Non-pigmented ciliary epithelial cell (primary cell): ENCODE results near the gene ANKRD10.

ENCODE experiments used
- DNase-seq: peaks from one replicate; pipeline ENCODE4 v3.0.0-alpha.2; 2010; ENCODE audit warnings: low read depth

Gene ANKRD10

DNA sequence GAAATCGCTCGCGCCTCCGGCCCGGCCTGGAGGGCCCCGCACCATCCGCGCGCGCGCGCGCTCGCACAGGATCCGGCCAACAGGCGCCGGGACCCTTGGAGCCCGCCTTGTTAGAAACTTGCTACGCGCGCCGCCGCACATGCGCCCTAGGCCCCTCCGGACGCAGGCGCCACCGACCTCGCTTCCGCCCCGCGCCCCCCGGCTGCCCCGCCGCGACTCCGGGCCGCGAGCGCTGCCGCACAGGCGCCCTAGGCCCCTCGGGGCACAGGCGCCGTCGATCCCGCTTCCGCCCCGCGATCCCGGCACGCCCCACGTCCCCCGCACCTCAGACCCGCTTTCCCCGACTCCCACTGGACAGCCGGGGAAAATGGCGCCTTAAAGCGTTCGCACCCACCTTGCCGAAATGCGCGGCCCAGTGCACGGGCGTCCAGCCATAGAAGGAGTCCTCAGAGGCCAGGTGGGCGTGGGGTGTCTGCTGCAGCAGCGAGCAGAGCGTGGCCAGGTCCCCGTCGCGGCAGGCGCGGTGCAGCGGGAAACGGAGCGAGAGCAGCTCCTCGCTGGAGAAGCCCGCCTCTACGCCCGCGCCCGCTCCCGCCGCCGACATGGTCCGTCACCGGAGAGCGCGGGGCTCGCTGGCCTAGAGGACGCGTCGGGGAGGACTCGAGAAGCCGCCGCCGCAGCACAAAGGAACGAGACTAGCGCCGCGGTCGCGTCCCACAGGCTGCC, 375 bp downstream of the ANKRD10 start:
- no peak for DNase-seq

DNA sequence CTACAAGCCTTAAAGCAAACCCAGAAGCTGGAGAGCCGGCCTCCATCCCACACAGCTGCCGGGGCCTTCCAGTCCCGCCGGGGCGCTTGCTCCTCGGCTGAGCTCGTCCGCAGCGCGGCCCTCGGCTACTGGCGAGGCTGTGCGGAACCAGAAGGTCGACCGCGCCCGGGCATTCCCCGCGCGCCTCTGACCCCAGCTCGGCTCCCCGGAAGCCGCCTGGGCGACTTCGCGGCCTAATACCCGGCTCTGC, 863 bp downstream of the ANKRD10 start:
- no peak for DNase-seq

- no peak for DNase-seq
Observed at GRCh38 chr13:110913322-110914080, 1.4 kb downstream of the ANKRD10 start.

GRCh38 chr13:110912651-110913051, 2.2 kb downstream of the ANKRD10 start:
- DNase-seq, result peak; percentile 50

GRCh38 chr13:110911880-110912279, 3.0 kb downstream of the ANKRD10 start:
- DNase-seq, result no peak

- no peak for DNase-seq
Observed at GRCh38 chr13:110910013-110910890, 4.6 kb downstream of the ANKRD10 start.

GRCh38 chr13:110907951-110908898, 6.6 kb downstream of the ANKRD10 start:
- DNase-seq, result no peak

GRCh38 chr13:110907301-110907700, 7.6 kb downstream of the ANKRD10 start:
- DNase-seq, result no peak

- DNase-seq, result no peak
Observed at GRCh38 chr13:110904748-110905147, 10.1 kb downstream of the ANKRD10 start.

DNA sequence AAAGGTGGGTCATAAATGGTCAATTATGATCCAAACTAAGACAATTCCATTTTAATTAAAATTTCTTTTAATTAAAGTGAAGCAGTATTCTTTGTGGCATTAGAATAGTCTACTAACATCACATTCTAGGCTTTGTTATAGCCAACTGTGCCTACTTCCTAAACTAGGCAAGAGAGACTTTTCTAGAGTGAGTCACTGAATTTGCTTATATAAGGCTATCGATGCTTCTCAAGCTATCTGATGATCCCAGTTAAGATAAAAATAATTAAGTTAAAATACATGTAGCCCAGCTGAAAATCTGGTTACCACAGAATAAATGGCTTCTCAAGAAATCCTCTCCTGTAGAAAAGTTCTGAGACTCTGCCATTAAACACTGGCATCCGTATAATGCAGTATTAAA, 12.5 kb downstream of the ANKRD10 start:
- no peak for DNase-seq

DNA sequence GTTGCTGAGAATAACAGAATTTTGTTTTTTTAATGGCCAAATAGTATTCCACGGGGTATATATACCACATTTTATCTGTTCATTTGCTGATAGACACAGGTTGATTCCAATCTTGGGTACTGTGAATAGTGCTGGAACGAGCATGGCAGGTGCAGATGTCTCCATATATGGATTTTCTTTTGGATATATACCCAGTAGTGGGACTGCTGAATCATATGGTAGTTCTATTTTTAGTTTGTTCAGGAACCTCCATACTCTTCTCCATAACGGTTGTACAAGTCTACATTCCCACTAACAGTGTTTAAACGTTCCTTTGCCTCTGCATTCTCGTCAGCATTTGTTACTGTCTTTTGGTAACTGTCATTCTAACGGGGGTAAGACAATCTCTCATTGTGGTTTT, 17.3 kb downstream of the ANKRD10 start:
- DNase-seq, result no peak

- no peak for DNase-seq
Observed at GRCh38 chr13:110897014-110897413, 17.9 kb downstream of the ANKRD10 start.

DNA sequence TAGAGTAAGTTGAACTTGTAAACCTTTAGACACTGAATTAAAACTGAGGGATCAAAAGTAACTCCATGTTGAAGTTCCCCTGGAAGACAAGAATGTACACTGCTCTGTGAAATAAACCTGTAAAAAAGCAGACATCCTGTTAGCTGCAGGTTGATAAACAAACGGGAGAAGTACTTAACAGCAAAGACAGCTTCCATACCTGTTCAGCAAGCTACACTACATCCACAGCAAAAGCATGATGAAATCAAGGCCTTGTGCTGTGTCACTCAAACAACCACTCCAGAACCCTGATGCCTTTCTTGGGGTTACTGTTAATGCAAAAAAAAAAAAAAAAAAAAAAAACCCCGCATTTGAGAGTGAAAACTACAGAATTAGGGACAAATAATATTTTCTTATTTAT, 20.8 kb downstream of the ANKRD10 start:
- DNase-seq, result no peak

- DNase-seq, result no peak
Observed at GRCh38 chr13:110893571-110893970, 21.3 kb downstream of the ANKRD10 start.

DNA sequence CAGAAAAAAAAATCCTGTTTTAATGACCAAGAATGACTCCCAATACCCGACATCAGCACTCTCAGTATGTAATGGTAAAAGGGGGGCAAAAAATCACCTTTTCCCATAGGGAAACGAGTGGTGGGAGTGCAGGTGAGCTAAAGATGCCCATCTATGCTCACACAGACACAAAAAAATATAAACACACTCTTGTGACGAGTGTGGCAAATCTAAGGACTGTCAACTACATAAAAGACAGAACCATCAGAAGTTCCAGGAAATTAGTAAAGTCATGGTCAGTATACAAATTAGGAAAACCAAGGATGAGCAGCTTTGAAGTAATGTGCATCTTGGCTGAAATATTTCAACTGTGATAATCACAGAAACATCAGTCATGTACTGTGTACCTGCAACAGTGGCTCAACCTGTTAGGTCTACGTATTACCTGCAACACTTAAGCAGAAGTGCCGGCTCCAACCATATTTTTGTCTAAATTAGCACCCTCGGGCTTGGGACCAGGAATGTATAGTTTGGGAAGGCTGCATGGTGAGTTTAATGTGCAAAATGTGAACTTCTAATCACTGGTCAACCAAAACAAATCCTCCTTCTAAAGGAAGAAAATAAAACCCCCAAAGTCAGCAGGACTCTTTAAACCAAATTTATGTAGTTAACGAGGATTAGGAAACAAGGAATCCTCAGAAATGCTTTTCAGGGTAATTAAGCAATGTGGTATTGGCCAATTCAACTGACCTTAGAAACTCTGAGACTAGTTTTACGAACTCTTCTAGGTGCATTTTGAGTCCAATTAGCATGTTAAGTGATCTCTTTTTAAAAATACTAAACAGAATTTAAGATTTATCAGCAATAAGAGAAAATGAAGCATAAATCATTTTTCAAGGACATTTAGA, 24.3 kb downstream of the ANKRD10 start:
- no peak for DNase-seq

DNA sequence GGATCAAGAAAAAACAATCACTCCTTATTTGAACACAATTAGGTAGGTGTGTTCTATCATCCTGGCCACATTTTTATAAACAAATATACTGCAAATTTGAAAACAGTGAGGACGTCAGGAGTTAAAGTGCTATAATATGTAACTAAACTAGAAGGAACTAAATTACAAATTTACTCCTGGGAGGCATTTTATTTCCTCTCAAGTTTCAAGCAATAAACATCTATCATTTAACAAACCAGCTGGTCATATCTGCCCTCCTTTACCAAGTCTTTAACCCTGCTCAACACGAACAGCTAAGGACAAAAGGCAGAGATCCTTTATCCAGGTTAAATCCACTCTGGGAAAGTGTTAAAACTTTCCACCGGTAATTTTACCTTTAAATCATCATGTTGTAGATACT, 26.5 kb downstream of the ANKRD10 start:
- DNase-seq, result no peak

GRCh38 chr13:110887597-110888333, 27.1 kb downstream of the ANKRD10 start:
- no peak for DNase-seq

DNA sequence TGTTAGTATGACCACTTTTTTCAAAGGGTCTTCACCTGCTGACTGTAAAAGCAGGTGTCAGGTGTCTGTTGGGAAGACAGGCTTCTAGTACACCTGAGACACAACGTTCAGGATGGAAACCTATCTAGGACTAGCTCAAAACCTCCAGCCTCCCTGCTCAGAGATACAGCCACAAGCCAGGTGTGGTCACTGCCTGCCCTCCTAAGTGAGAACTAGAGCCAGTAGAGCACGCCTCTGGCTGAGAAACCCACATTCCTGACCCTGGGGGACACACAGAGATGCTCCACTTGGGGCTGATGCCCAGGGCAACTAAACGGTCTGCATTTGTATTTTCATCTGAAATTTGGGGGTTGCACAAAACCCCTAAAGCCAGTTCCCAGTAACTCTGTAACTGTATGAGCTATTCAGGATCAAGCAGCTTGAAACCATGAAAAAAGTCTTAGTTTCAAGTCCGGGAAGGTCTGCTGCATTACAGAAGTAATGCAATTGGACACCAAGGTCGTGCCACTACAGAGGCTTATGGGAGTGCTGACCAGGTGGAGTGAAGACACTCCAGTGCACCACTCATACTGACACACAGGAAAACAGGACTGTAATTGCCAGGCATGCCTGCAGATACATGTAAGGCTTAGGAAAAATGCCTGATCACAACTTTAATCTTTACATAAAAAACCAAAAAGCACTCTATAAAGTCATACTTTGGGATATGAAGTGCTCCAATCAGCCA, 27.8 kb downstream of the ANKRD10 start:
- no peak for DNase-seq
